GM12878 (cell line): ENCODE data around the gene TMC7. TPM values are rescaled to one million over a fixed set of nuclear protein-coding genes. Genes with fewer than 3 reads are reported as not detected.
A peak's percentile ranks its signal among the peaks of the same experiment; 100 is the strongest.

Experiments used
- BRCA1 ChIP-seq: IDR thresholded peaks from 2 replicates; pipeline ENCODE4 v1.6.1; 2011; ENCODE audit warnings: low read depth, low read length, improper control_type of control experiment
- CBX3 ChIP-seq: fragments of 200-600 bp; sonication (generic); IDR thresholded peaks from 2 replicates; pipeline ENCODE4 v1.6.1; 2016; ENCODE audit warnings: low read depth, borderline replicate concordance
- CHD1 ChIP-seq: IDR thresholded peaks from 2 replicates; pipeline ENCODE4 v1.6.1; 2012; ENCODE audit warnings: low read depth, low read length, improper control_type of control experiment
- CHD2 ChIP-seq: IDR thresholded peaks from 2 replicates; pipeline ENCODE4 v1.6.1; 2011; ENCODE audit warnings: low read depth, low read length, improper control_type of control experiment, borderline replicate concordance
- DPF2 ChIP-seq: fragments of 450-650 bp; IDR thresholded peaks from 2 replicates; pipeline ENCODE4 v1.6.1; 2017; ENCODE audit warnings: mild to moderate bottlenecking
- FOS ChIP-seq: IDR thresholded peaks from 3 replicates; pipeline ENCODE4 v1.6.1; 2011; ENCODE audit warnings: borderline replicate concordance; ENCODE audit not compliant: insufficient read length; ENCODE audit errors: extremely low read depth
- GABPA ChIP-seq: IDR thresholded peaks from 2 replicates; pipeline ENCODE4 v1.6.1; 2014; ENCODE audit warnings: antibody characterized with exemption, low read depth, mild to moderate bottlenecking, inconsistent platforms
- NRF1 ChIP-seq: conservative IDR thresholded peaks from 2 replicates; pipeline ENCODE4 v1.6.1; 2011; ENCODE audit warnings: mild to moderate bottlenecking, low read depth, low read length, improper control_type of control experiment
- PAX8 ChIP-seq: fragments of 450-650 bp; IDR thresholded peaks from 2 replicates; pipeline ENCODE4 v1.6.1; 2017; ENCODE audit warnings: mild to moderate bottlenecking, moderate library complexity
- RB1 ChIP-seq: fragments of 450-650 bp; formaldehyde crosslinking; IDR thresholded peaks from 2 replicates; pipeline ENCODE4 v1.6.1; 2017; ENCODE audit warnings: mild to moderate bottlenecking, borderline replicate concordance
- SIX5 ChIP-seq: IDR thresholded peaks from 2 replicates; pipeline ENCODE4 v1.6.1; 2011; ENCODE audit warnings: mild to moderate bottlenecking, low read depth, low read length, moderate library complexity; ENCODE audit not compliant: severe bottlenecking
- SMC3 ChIP-seq: IDR thresholded peaks from 2 replicates; pipeline ENCODE4 v1.6.1; 2011; ENCODE audit warnings: low read length, improper control_type of control experiment, borderline replicate concordance
- SPI1 ChIP-seq: IDR thresholded peaks from 2 replicates; pipeline ENCODE4 v1.6.1; 2011; ENCODE audit warnings: low read depth, mild to moderate bottlenecking, low read length, moderate library complexity, borderline replicate concordance; ENCODE audit not compliant: insufficient read depth
- STAT3 ChIP-seq: IDR thresholded peaks from 2 replicates; pipeline ENCODE4 v1.6.1; 2011; ENCODE audit warnings: low read depth, low read length, improper control_type of control experiment
- WRNIP1 ChIP-seq: IDR thresholded peaks from 2 replicates; pipeline ENCODE4 v1.6.1; 2011; ENCODE audit warnings: low read depth, low read length, improper control_type of control experiment, borderline replicate concordance
- ZNF217 ChIP-seq: fragments of 450-650 bp; IDR thresholded peaks from 2 replicates; pipeline ENCODE4 v1.6.1; 2017; ENCODE audit warnings: antibody characterized with exemption, mild to moderate bottlenecking
- polyA plus RNA-seq, 11 experiments: library from polyadenylated mRNA; depleted of rRNA in 4 of 11; unstranded in 6 of 11; stranded (reverse) in 5 of 11; fragments of >200 nt; fragmentation: Nextera tagmentation in 4 of 11; fragmentation: Illumina TruSeq in 1 of 11; extraction: Ambion mirVana in 4 of 11; extraction: Trizol in 1 of 11; gene quantifications; 1 replicate in 1 of 11; 2 replicates in 10 of 11; pipeline versions ENCODE4 v1.2.1 to v1.2.3, GENCODE V29; 2011 to 2016; ENCODE audit warnings: inconsistent platforms in 2 of 11, missing spikeins in 2 of 11, low read depth in 1 of 11
- total RNA-seq, 4 experiments: library from RNA; depleted of rRNA in 3 of 4; stranded (reverse); fragments of >200 nt in 3 of 4; fragmentation: Illumina TruSeq in 1 of 4; extraction: Trizol in 1 of 4; gene quantifications; 2 replicates each; pipeline versions ENCODE4 v1.2.1 to v1.2.3, GENCODE V29; 2013 to 2021
- TF ChIP-seq, protein P1 (sequence below): fragments of 450-650 bp; IDR thresholded peaks from 2 replicates; pipeline ENCODE4 v1.6.1; 2017; ENCODE audit warnings: mild to moderate bottlenecking, low read depth, inconsistent platforms; ENCODE audit not compliant: poor library complexity, severe bottlenecking
- TF ChIP-seq, protein P2 (sequence below): fragments of 450-650 bp; IDR thresholded peaks from 2 replicates; pipeline ENCODE4 v1.6.1; 2016; ENCODE audit warnings: mild to moderate bottlenecking
- TF ChIP-seq, protein P3 (sequence below): fragments of 450-650 bp; IDR thresholded peaks from 2 replicates; pipeline ENCODE4 v1.6.1; 2018; ENCODE audit warnings: borderline replicate concordance, mild to moderate bottlenecking; ENCODE audit not compliant: partially characterized antibody
- TF ChIP-seq, protein P4 (sequence below): IDR thresholded peaks from 2 replicates; pipeline ENCODE4 v1.6.1; 2012; ENCODE audit warnings: low read depth, low read length, improper control_type of control experiment

Gene TMC7
- total and polyA plus RNA-seq, 10 of the 15 experiments (the other 5 are each of a cell fraction or from before 2014, with no cell fraction given), result 0.15 TPM; not detected in 9

DNA sequence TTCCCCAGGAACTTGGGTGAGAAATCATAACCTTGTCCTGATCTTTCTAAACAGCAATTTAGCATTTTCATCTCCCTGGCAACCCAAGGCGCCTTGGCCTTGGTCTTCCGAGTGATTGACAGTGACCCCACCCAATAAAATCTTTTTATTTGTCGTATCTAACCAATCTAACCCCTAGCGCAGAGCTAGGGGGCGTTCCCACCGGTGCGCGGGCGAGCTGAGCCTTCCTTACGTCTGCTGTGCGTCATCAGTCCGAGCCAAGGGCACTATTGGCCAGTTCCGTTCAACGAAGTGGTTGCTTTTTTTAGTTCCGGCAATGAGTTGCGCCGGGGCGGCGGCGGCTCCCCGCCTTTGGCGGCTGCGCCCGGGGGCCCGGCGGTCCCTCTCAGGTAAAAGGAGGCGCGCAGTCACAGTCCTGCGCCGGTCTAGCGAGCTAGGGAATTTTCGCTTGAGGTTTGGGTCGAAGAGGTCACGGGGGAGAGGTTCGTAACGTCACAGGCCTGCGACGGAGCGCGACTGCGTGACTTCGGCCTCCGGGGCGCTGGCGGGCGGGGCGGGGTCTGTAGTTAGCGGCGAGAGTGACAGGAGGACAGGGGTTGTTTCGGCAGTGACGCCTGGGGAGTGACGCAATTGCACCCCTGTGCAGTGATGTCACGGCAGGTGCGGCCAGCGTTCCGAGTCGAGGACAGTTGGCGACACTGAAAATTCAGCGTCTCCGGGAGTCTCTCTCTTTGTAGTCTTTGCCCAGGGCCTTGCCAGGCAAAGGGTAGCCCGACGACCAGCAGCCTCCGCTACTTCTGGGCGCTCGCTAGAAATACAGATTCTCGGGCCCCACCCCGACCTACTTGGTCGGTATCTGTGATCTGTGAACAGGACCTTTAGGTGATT lies 83.9 kb downstream of the TMC7 start, which contains the start of gene COQ7 (continued):
- TF ChIP-seq CBX3, result no peak
- TF ChIP-seq CHD1, result no peak
- no peak for TF ChIP-seq SMC3
- TF ChIP-seq STAT3, result no peak
- no peak for TF ChIP-seq PAX8
- TF ChIP-seq, protein P1, sequence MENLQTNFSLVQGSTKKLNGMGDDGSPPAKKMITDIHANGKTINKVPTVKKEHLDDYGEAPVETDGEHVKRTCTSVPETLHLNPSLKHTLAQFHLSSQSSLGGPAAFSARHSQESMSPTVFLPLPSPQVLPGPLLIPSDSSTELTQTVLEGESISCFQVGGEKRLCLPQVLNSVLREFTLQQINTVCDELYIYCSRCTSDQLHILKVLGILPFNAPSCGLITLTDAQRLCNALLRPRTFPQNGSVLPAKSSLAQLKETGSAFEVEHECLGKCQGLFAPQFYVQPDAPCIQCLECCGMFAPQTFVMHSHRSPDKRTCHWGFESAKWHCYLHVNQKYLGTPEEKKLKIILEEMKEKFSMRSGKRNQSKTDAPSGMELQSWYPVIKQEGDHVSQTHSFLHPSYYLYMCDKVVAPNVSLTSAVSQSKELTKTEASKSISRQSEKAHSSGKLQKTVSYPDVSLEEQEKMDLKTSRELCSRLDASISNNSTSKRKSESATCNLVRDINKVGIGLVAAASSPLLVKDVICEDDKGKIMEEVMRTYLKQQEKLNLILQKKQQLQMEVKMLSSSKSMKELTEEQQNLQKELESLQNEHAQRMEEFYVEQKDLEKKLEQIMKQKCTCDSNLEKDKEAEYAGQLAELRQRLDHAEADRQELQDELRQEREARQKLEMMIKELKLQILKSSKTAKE, result peak; percentile 86
- peak; percentile 89 for TF ChIP-seq FOS
- TF ChIP-seq WRNIP1, result no peak
- peak; percentile 68 for TF ChIP-seq ZNF217
- TF ChIP-seq SPI1, result peak; percentile 38; the same call in 1 of the 2 replicates
- TF ChIP-seq GABPA, result peak; percentile 81
- peak; percentile 92 for TF ChIP-seq CHD2
- TF ChIP-seq BRCA1, result peak; percentile 30; the same call in 1 of the 2 replicates
- TF ChIP-seq NRF1, result peak; percentile 38
- peak; percentile 51; the same call in 1 of the 2 replicates for TF ChIP-seq RB1
- peak; percentile 11 for TF ChIP-seq SIX5
- TF ChIP-seq, protein P2, sequence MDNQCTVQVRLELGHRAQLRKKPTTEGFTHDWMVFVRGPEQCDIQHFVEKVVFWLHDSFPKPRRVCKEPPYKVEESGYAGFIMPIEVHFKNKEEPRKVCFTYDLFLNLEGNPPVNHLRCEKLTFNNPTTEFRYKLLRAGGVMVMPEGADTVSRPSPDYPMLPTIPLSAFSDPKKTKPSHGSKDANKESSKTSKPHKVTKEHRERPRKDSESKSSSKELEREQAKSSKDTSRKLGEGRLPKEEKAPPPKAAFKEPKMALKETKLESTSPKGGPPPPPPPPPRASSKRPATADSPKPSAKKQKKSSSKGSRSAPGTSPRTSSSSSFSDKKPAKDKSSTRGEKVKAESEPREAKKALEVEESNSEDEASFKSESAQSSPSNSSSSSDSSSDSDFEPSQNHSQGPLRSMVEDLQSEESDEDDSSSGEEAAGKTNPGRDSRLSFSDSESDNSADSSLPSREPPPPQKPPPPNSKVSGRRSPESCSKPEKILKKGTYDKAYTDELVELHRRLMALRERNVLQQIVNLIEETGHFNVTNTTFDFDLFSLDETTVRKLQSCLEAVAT, result peak; percentile 8; the same call in 1 of the 2 replicates
- TF ChIP-seq, protein P3, sequence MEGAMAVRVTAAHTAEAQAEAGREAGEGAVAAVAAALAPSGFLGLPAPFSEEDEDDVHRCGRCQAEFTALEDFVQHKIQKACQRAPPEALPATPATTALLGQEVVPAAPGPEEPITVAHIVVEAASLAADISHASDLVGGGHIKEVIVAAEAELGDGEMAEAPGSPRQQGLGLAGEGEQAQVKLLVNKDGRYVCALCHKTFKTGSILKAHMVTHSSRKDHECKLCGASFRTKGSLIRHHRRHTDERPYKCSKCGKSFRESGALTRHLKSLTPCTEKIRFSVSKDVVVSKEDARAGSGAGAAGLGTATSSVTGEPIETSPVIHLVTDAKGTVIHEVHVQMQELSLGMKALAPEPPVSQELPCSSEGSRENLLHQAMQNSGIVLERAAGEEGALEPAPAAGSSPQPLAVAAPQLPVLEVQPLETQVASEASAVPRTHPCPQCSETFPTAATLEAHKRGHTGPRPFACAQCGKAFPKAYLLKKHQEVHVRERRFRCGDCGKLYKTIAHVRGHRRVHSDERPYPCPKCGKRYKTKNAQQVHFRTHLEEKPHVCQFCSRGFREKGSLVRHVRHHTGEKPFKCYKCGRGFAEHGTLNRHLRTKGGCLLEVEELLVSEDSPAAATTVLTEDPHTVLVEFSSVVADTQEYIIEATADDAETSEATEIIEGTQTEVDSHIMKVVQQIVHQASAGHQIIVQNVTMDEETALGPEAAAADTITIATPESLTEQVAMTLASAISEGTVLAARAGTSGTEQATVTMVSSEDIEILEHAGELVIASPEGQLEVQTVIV, result peak; percentile 74
- TF ChIP-seq DPF2, result peak; percentile 75
- TF ChIP-seq, protein P4, sequence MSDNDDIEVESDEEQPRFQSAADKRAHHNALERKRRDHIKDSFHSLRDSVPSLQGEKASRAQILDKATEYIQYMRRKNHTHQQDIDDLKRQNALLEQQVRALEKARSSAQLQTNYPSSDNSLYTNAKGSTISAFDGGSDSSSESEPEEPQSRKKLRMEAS, result peak; percentile 74
